ENCODE results near the gene SULT2A1. TPM values are rescaled to one million over a fixed set of nuclear protein-coding genes. Genes with fewer than 3 reads are reported as not detected.

Gene SULT2A1
- polyA plus RNA-seq, 1 donor (not counting 4 experiments of a cell fraction or from before 2014, with no cell fraction given): not detected

- Histone ChIP-seq H2AFZ (ENCODE audit: control insufficient read depth, low read length) (no peak overlapping the region), H3K9ac (ENCODE audit: control insufficient read depth, extremely low read depth, insufficient read depth, low read length) (no peak overlapping the region), H3K79me2 (ENCODE audit: control insufficient read depth, insufficient read depth, low read length) (no peaks in the 10 kb centered on the region), H3K27me3 (ENCODE audit: control insufficient read depth, extremely low read depth, insufficient read depth, low read length) (no peaks in the 10 kb centered on the region), H3K4me3 (ENCODE audit: control insufficient read depth in 2 of 3, extremely low read depth in 1 of 3, insufficient read depth in 2 of 3, low read depth in 1 of 3, low read length in 3 of 3) (no peak overlapping the region), H4K20me1 (ENCODE audit: control insufficient read depth, extremely low read depth, insufficient read depth, low read length) (no peaks in the 10 kb centered on the region), H3K9me1 (ENCODE audit: control insufficient read depth, extremely low read depth, insufficient read depth, low read length) (no peaks in the 10 kb centered on the region), H3K4me1 (ENCODE audit: control insufficient read depth, extremely low read depth, insufficient read depth, low read length) (no peaks in the 10 kb centered on the region), H3K27ac (ENCODE audit: control insufficient read depth, insufficient read depth, low read length) (no peak overlapping the region), H3K9me3 (ENCODE audit: control insufficient read depth, low read depth, low read length) (no peaks in the 10 kb centered on the region), H3K36me3 (ENCODE audit: control insufficient read depth in 2 of 2, extremely low read depth in 1 of 2, insufficient read depth in 2 of 2, low read length in 2 of 2) (no peaks in the 10 kb centered on the region), H3K4me2 (ENCODE audit: control insufficient read depth, extremely low read depth, insufficient read depth, low read depth, low read length) (no peak overlapping the region)
- DNase-seq (ENCODE audit: low read depth, low spot score) (peak; percentile 5), FAIRE-seq (no peak)
- no peak for TF ChIP-seq EZH2 (IDR thresholded peaks at IDR 0.05; ENCODE audit: low read length)
- TF ChIP-seq, protein P1, sequence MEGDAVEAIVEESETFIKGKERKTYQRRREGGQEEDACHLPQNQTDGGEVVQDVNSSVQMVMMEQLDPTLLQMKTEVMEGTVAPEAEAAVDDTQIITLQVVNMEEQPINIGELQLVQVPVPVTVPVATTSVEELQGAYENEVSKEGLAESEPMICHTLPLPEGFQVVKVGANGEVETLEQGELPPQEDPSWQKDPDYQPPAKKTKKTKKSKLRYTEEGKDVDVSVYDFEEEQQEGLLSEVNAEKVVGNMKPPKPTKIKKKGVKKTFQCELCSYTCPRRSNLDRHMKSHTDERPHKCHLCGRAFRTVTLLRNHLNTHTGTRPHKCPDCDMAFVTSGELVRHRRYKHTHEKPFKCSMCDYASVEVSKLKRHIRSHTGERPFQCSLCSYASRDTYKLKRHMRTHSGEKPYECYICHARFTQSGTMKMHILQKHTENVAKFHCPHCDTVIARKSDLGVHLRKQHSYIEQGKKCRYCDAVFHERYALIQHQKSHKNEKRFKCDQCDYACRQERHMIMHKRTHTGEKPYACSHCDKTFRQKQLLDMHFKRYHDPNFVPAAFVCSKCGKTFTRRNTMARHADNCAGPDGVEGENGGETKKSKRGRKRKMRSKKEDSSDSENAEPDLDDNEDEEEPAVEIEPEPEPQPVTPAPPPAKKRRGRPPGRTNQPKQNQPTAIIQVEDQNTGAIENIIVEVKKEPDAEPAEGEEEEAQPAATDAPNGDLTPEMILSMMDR (optimal IDR thresholded peaks at IDR 0.05 in 1 of 3, IDR thresholded peaks at IDR 0.05 in 1 of 3, conservative IDR thresholded peaks at IDR 0.05 in 1 of 3; ENCODE audit: extremely low read depth in 1 of 3, insufficient read depth in 2 of 3, low read length in 3 of 3): peak; percentile 93 to 95 (median 95)
- dilution Hi-C loops (cut with MboI; ENCODE audit: extremely low pct_ligation_motif_present, low sequenced_read_pairs): no loop called here
These were observed 22.6 kb downstream of the SULT2A1 start for GRCh38 chr19:47863514-47863936.

DNA sequence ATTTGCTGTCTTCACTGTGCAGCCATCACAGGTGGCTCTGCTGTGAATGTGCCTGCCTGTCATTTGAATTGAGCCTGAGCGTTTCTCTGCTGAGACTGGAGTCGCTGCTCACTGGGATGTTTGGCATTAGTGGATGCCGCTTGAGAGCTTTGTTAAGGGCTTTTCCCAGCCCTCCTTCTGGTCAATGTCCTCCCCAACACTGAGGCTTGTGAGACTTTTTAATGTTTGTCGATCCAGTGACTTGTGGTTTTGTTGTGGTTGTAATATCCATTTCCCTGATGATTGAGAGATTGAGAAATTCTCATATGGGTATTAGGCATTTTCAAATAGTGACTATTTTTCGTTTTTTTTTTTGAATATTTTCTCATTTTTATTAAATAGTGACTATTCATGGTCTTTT lies 24.5 kb downstream of the SULT2A1 start:
- no peak for FAIRE-seq
- no peaks in the 10 kb centered on the region for H3K27me3 ChIP-seq (ENCODE audit: control insufficient read depth, extremely low read depth, insufficient read depth, low read length)

More for the DNA sequence above, 24.5 kb downstream of the SULT2A1 start:
- DNase-seq (ENCODE audit: low read depth, low spot score): no peak
- no peaks in the 10 kb centered on the region for H3K4me1 ChIP-seq (ENCODE audit: control insufficient read depth, extremely low read depth, insufficient read depth, low read length)
- H3K4me2 ChIP-seq (ENCODE audit: control insufficient read depth, extremely low read depth, insufficient read depth, low read depth, low read length): no peak overlapping the region
- H3K4me3 ChIP-seq (ENCODE audit: control insufficient read depth in 2 of 3, extremely low read depth in 1 of 3, insufficient read depth in 2 of 3, low read depth in 1 of 3, low read length in 3 of 3): no peak overlapping the region
- no peaks in the 10 kb centered on the region for H4K20me1 ChIP-seq (ENCODE audit: control insufficient read depth, extremely low read depth, insufficient read depth, low read length)
- no peak overlapping the region for H3K9ac ChIP-seq (ENCODE audit: control insufficient read depth, extremely low read depth, insufficient read depth, low read length)
- no peak for TF ChIP-seq EZH2 (IDR thresholded peaks at IDR 0.05; ENCODE audit: low read length)
- no peaks in the 10 kb centered on the region for H3K79me2 ChIP-seq (ENCODE audit: control insufficient read depth, insufficient read depth, low read length)
- no peaks in the 10 kb centered on the region for H3K9me1 ChIP-seq (ENCODE audit: control insufficient read depth, extremely low read depth, insufficient read depth, low read length)
- H3K9me3 ChIP-seq (ENCODE audit: control insufficient read depth, low read depth, low read length): no peaks in the 10 kb centered on the region
- dilution Hi-C loops (cut with MboI; ENCODE audit: extremely low pct_ligation_motif_present, low sequenced_read_pairs): no loop called here
- H2AFZ ChIP-seq (ENCODE audit: control insufficient read depth, low read length): no peak overlapping the region
- H3K36me3 ChIP-seq (ENCODE audit: control insufficient read depth in 2 of 2, extremely low read depth in 1 of 2, insufficient read depth in 2 of 2, low read length in 2 of 2): no peaks in the 10 kb centered on the region
- H3K27ac ChIP-seq (ENCODE audit: control insufficient read depth, insufficient read depth, low read length): no peak overlapping the region
